ENCODE measurements around the gene TSPEAR.

- TF ChIP-seq CTCF (IDR thresholded peaks at IDR 0.05) (no peak), POLR2A (IDR thresholded peaks at IDR 0.05) (no peak)
These were observed 218.6 kb downstream of the TSPEAR start for GRCh38 chr21:44492567-44493385.

Measured in right lobe of liver (tissue), 4 donors.